HCT116 (cell line): Measurements from ENCODE around the gene TFDP1. TPM values are rescaled to one million over a fixed set of nuclear protein-coding genes. Genes with fewer than 3 reads are reported as not detected.

ENCODE experiments used
- ATAC-seq: fragments of 200-7000 bp; cut with Tn5 transposase; 2 replicates; pipeline ENCODE4 v1.9.1; 2020; ENCODE audit warnings: mild to moderate bottlenecking, moderate library complexity
- BruUV-seq: library from RNA; stranded (reverse); fragments of 400-500 nt; replicated peaks from 2 replicates; lab custom pipeline; 2021; lab: Mats Ljungman, UMichigan
- CTCF ChIA-PET: fragments of 300-600 bp; sonication (Branson Sonifier 250); formaldehyde crosslinking; loops from one replicate; lab custom pipeline; 2021; ENCODE audit warnings: antibody characterized with exemption; lab: Charles Lee
- POLR2A ChIA-PET: fragments of 300-600, 350-600 bp; sonication (Branson Sonifier 250); formaldehyde crosslinking; loops from one replicate; lab custom pipeline; 2021; ENCODE audit warnings: antibody characterized with exemption; lab: Charles Lee
- RAD21 ChIA-PET, 2 experiments: fragments of 300-600 bp; sonication (Branson Sonifier 250); formaldehyde crosslinking; loops; one replicate each; lab custom pipeline; 2023; ENCODE audit warnings: low total read pairs in 2 of 2; ENCODE audit not compliant: uncharacterized antibody in 2 of 2, unreplicated experiment in 2 of 2, low non-redundant PET in 1 of 2; lab: Charles Lee
- DNase-seq: peaks from one replicate; pipeline ENCODE4 v3.0.0-alpha.2; 2010; ENCODE audit warnings: low read depth, low spot score
- H2AFZ ChIP-seq: fragments of 200-600 bp; shearing (Covaris generic), sonication (generic); 2 replicates; pipeline ENCODE4 v1.6.1; 2017; ENCODE audit warnings: low read depth, mixed run types, mixed read lengths, antibody characterized with exemption, low read length; ENCODE audit not compliant: poor library complexity, severe bottlenecking
- H3K27ac ChIP-seq: 2 replicates; pipeline ENCODE4 v1.5.1; 2012; ENCODE audit warnings: low read depth, low read length
- H3K27me3 ChIP-seq: fragments of 200-600 bp; sonication (generic); 2 replicates; pipeline ENCODE4 v1.6.1; 2016; ENCODE audit warnings: mixed run types, low read length, mixed read lengths; ENCODE audit not compliant: insufficient read depth
- H3K36me3 ChIP-seq, 2 experiments: fragments of 200-500 bp in 1 of 2; fragments of 200-600 bp in 1 of 2; sonication (Bioruptor generic) in 1 of 2; sonication (generic) in 1 of 2; 2 replicates each; pipeline versions ENCODE4 v1.5.1 to v1.6.1; 2014 to 2016; ENCODE audit warnings: low read length in 2 of 2, inconsistent platforms in 1 of 2, mixed read lengths in 1 of 2, mixed run types in 1 of 2; ENCODE audit not compliant: insufficient read depth in 2 of 2, control insufficient read depth in 1 of 2
- H3K4me1 ChIP-seq, 2 experiments: fragments of 200-600 bp in 1 of 2; sonication (generic) in 1 of 2; 2 replicates each; pipeline versions ENCODE4 v1.5.1 to v1.6.1; 2012 to 2017; ENCODE audit warnings: low read length in 2 of 2, inconsistent platforms in 1 of 2, mild to moderate bottlenecking in 1 of 2, mixed read lengths in 1 of 2, mixed run types in 1 of 2, moderate library complexity in 1 of 2; ENCODE audit not compliant: insufficient read depth in 2 of 2, control insufficient read depth in 1 of 2
- H3K4me2 ChIP-seq: fragments of 200-600 bp; sonication (generic); 2 replicates; pipeline ENCODE4 v1.6.1; 2017; ENCODE audit warnings: mixed run types, low read length, mixed read lengths
- H3K4me3 ChIP-seq, 2 experiments: fragments of 200-600 bp in 1 of 2; sonication (generic) in 1 of 2; replicated peaks in 1 of 2; 2 replicates each; pipeline ENCODE4 v1.5.1; 2011 to 2016; ENCODE audit warnings: low read length in 2 of 2, control low read depth in 1 of 2, low read depth in 1 of 2, mild to moderate bottlenecking in 1 of 2, mixed read lengths in 1 of 2, mixed run types in 1 of 2
- H3K79me2 ChIP-seq: fragments of 200-600 bp; sonication (generic); 2 replicates; pipeline ENCODE4 v1.6.1; 2017; ENCODE audit warnings: mild to moderate bottlenecking, mixed run types, low read length, moderate library complexity, mixed read lengths; ENCODE audit not compliant: insufficient read depth
- H3K9ac ChIP-seq: fragments of 200-600 bp; sonication (generic); 2 replicates; pipeline ENCODE4 v1.6.1; 2016; ENCODE audit warnings: low read length, mixed read lengths
- H3K9me2 ChIP-seq: fragments of 200-600 bp; sonication (generic), shearing (Covaris generic); 2 replicates; pipeline ENCODE4 v1.6.1; 2017; ENCODE audit warnings: mixed run types, mild to moderate bottlenecking, moderate library complexity; ENCODE audit not compliant: insufficient read depth
- H3K9me3 ChIP-seq, 2 experiments: fragments of 200-500 bp in 1 of 2; fragments of 200-600 bp in 1 of 2; sonication (Bioruptor generic) in 1 of 2; sonication (generic) in 1 of 2; 2 replicates each; pipeline ENCODE4 v1.6.1; 2014 to 2017; ENCODE audit warnings: low read length in 2 of 2, mixed read lengths in 2 of 2, inconsistent platforms in 1 of 2, low read depth in 1 of 2, mild to moderate bottlenecking in 1 of 2, mixed run types in 1 of 2, moderate library complexity in 1 of 2; ENCODE audit not compliant: control insufficient read depth in 1 of 2, insufficient read depth in 1 of 2
- H4K20me1 ChIP-seq: fragments of 200-600 bp; sonication (generic), shearing (Covaris generic); 2 replicates; pipeline ENCODE4 v1.6.1; 2017; ENCODE audit warnings: mixed run types, mild to moderate bottlenecking, moderate library complexity; ENCODE audit not compliant: insufficient read depth
- ATF3 ChIP-seq: IDR thresholded peaks from 2 replicates; pipeline ENCODE4 v1.6.1; 2012
- CEBPB ChIP-seq: IDR thresholded peaks from 2 replicates; pipeline ENCODE4 v1.6.1; 2012; ENCODE audit warnings: low read depth
- CTCF ChIP-seq, 3 experiments: fragments of 200-600 bp in 1 of 3; sonication (generic) in 1 of 3; IDR thresholded peaks in 2 of 3; conservative IDR thresholded peaks in 1 of 3; 2 replicates each; pipeline ENCODE4 v1.5.1; 2012 to 2017; ENCODE audit warnings: low read depth in 2 of 3, low read length in 2 of 3, antibody characterized with exemption in 1 of 3, borderline replicate concordance in 1 of 3, control low read depth in 1 of 3, mild to moderate bottlenecking in 1 of 3, mixed read lengths in 1 of 3, mixed run types in 1 of 3, moderate library complexity in 1 of 3; ENCODE audit not compliant: insufficient read depth in 1 of 3
- EZH2 ChIP-seq: fragments of 200-600 bp; sonication (generic); IDR thresholded peaks from 2 replicates; pipeline ENCODE4 v1.6.1; 2017; ENCODE audit warnings: antibody characterized with exemption, mixed run types
- EZH2phosphoT487 ChIP-seq: fragments of 200-600 bp; IDR thresholded peaks from 2 replicates; pipeline ENCODE4 v1.6.1; 2018; ENCODE audit warnings: antibody characterized with exemption, borderline replicate concordance
- FOSL1 ChIP-seq: IDR thresholded peaks from 2 replicates; pipeline ENCODE4 v1.6.1; 2012; ENCODE audit warnings: low read depth
- MAX ChIP-seq: IDR thresholded peaks from 2 replicates; pipeline ENCODE4 v1.6.1; 2012
- POLR2A ChIP-seq: IDR thresholded peaks from 2 replicates; pipeline ENCODE4 v1.7.0; 2011; ENCODE audit warnings: borderline replicate concordance; ENCODE audit not compliant: insufficient read depth, insufficient read length; ENCODE audit errors: extremely low read depth
- POLR2AphosphoS5 ChIP-seq: IDR thresholded peaks from 2 replicates; pipeline ENCODE4 v1.6.1; 2011; ENCODE audit warnings: mild to moderate bottlenecking, low read depth, low read length, moderate library complexity
- RAD21 ChIP-seq: IDR thresholded peaks from 2 replicates; pipeline ENCODE4 v1.6.1; 2012; ENCODE audit warnings: low read depth, mild to moderate bottlenecking
- TCF7L2 ChIP-seq: IDR thresholded peaks from 2 replicates; pipeline ENCODE4 v1.7.0; 2011; ENCODE audit warnings: borderline replicate concordance, inconsistent platforms; ENCODE audit not compliant: insufficient read depth, insufficient read length; ENCODE audit errors: extremely low read depth
- YY1 ChIP-seq: IDR thresholded peaks from 2 replicates; pipeline ENCODE4 v1.6.1; 2011; ENCODE audit warnings: low read length, low read depth, moderate library complexity, mild to moderate bottlenecking; ENCODE audit not compliant: insufficient replicate concordance; ENCODE audit errors: extremely low read depth
- ZFX ChIP-seq: fragments of 450-650 bp; IDR thresholded peaks from 2 replicates; pipeline ENCODE4 v1.6.1; 2017
- ZNF274 ChIP-seq: fragments of 200-500 bp; sonication (Bioruptor generic); IDR thresholded peaks from 2 replicates; pipeline ENCODE4 v1.6.1; 2014; ENCODE audit warnings: mild to moderate bottlenecking, low read depth, low read length, inconsistent platforms
- intact Hi-C: fragments of 100-400 bp; cut with micrococcal nuclease; formaldehyde crosslinking; loops from 2 replicates; pipeline ENCODE4 v1.10.0; 2022
- total RNA-seq: library from RNA; stranded (reverse); gene quantifications from one replicate; pipeline ENCODE4 v1.2.1, GENCODE V29; 2021; ENCODE audit not compliant: unreplicated experiment
- TF ChIP-seq, protein P1 (sequence below): IDR thresholded peaks from 2 replicates; pipeline ENCODE4 v1.6.1; 2012; ENCODE audit warnings: low read depth
- TF ChIP-seq, protein P2 (sequence below): IDR thresholded peaks from 2 replicates; pipeline ENCODE4 v1.6.1; 2011; ENCODE audit warnings: mild to moderate bottlenecking, low read length, moderate library complexity; ENCODE audit not compliant: insufficient replicate concordance; ENCODE audit errors: extremely low read depth

TFDP1 gene
- total RNA-seq, 1 experiment from 2014 or later = 169 TPM

- H3K4me1 ChIP-seq = no peaks in the 10 kb centered on the region
- ChIA-PET POLR2A (no interaction called here), RAD21 (no interaction called here), CTCF (no interaction called here)
- peaks cover 30 to 80% of the 10 kb centered on the region in 2 experiments for H3K36me3 ChIP-seq
- intact Hi-C loops = no loop called here
- H2AFZ ChIP-seq = no peak overlapping the region
- no peak overlapping the region for H3K27ac ChIP-seq
- no peak overlapping the region for H3K9ac ChIP-seq
- no peaks in the 10 kb centered on the region for H3K27me3 ChIP-seq
- no TSS peak for BruUV-seq
- no peak for DNase-seq
- ATAC-seq = no peak
- no peak overlapping the region for H3K4me3 ChIP-seq
- peaks cover 56% of the 10 kb centered on the region for H3K79me2 ChIP-seq
- TF ChIP-seq EZH2phosphoT487 = no peak
- TF ChIP-seq ZNF274 = no peak
- no peak for TF ChIP-seq RAD21
- TF ChIP-seq YY1 = no peak
- no peak for TF ChIP-seq POLR2A
- TF ChIP-seq, protein P1, sequence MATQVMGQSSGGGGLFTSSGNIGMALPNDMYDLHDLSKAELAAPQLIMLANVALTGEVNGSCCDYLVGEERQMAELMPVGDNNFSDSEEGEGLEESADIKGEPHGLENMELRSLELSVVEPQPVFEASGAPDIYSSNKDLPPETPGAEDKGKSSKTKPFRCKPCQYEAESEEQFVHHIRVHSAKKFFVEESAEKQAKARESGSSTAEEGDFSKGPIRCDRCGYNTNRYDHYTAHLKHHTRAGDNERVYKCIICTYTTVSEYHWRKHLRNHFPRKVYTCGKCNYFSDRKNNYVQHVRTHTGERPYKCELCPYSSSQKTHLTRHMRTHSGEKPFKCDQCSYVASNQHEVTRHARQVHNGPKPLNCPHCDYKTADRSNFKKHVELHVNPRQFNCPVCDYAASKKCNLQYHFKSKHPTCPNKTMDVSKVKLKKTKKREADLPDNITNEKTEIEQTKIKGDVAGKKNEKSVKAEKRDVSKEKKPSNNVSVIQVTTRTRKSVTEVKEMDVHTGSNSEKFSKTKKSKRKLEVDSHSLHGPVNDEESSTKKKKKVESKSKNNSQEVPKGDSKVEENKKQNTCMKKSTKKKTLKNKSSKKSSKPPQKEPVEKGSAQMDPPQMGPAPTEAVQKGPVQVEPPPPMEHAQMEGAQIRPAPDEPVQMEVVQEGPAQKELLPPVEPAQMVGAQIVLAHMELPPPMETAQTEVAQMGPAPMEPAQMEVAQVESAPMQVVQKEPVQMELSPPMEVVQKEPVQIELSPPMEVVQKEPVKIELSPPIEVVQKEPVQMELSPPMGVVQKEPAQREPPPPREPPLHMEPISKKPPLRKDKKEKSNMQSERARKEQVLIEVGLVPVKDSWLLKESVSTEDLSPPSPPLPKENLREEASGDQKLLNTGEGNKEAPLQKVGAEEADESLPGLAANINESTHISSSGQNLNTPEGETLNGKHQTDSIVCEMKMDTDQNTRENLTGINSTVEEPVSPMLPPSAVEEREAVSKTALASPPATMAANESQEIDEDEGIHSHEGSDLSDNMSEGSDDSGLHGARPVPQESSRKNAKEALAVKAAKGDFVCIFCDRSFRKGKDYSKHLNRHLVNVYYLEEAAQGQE = no peak
- no peak for TF ChIP-seq CEBPB
- no peak for TF ChIP-seq ZFX
- no peak for TF ChIP-seq POLR2AphosphoS5
- TF ChIP-seq FOSL1 = no peak
- TF ChIP-seq TCF7L2 = no peak
- TF ChIP-seq, protein P2, sequence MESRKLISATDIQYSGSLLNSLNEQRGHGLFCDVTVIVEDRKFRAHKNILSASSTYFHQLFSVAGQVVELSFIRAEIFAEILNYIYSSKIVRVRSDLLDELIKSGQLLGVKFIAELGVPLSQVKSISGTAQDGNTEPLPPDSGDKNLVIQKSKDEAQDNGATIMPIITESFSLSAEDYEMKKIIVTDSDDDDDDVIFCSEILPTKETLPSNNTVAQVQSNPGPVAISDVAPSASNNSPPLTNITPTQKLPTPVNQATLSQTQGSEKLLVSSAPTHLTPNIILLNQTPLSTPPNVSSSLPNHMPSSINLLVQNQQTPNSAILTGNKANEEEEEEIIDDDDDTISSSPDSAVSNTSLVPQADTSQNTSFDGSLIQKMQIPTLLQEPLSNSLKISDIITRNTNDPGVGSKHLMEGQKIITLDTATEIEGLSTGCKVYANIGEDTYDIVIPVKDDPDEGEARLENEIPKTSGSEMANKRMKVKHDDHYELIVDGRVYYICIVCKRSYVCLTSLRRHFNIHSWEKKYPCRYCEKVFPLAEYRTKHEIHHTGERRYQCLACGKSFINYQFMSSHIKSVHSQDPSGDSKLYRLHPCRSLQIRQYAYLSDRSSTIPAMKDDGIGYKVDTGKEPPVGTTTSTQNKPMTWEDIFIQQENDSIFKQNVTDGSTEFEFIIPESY = no peak
- TF ChIP-seq EZH2 = no peak
- TF ChIP-seq CTCF (IDR thresholded peaks at IDR 0.05 in 2 of 3, conservative IDR thresholded peaks at IDR 0.05 in 1 of 3; ENCODE audit: borderline replicate concordance in 1 of 3, insufficient read depth in 1 of 3, low read depth in 2 of 3, low read length in 2 of 3) = no peak
- TF ChIP-seq MAX = no peak
- no peak for TF ChIP-seq ATF3
- no peaks in the 10 kb centered on the region for H4K20me1 ChIP-seq
- no peak overlapping the region for H3K4me2 ChIP-seq
- H3K9me3 ChIP-seq = no peaks in the 10 kb centered on the region
- no peaks in the 10 kb centered on the region for H3K9me2 ChIP-seq
Measured at GRCh38 chr13:113632706-113633484, 48.3 kb downstream of the TFDP1 start.
